Duodenal mucosa (tissue), 2 donors: Measurements from ENCODE around the gene SLC1A1.

Experiments used
- H3K27ac ChIP-seq: one replicate; pipeline ENCODE4 v1.7.0; 2013; ENCODE audit warnings: low read depth, low read length
- H3K27me3 ChIP-seq, 2 donors: one replicate each; pipeline ENCODE4 v1.7.0; 2013; ENCODE audit warnings: low read length in 2 of 2, control low read depth in 1 of 2; ENCODE audit not compliant: insufficient read depth in 2 of 2, control insufficient read depth in 1 of 2
- H3K36me3 ChIP-seq, 2 donors: one replicate each; pipeline ENCODE4 v1.7.0; 2013; ENCODE audit warnings: low read length in 2 of 2, control low read depth in 1 of 2; ENCODE audit not compliant: insufficient read depth in 2 of 2, control insufficient read depth in 1 of 2
- H3K4me1 ChIP-seq, 2 donors: one replicate each; pipeline ENCODE4 v1.7.0; 2013; ENCODE audit warnings: low read length in 2 of 2, control low read depth in 1 of 2; ENCODE audit not compliant: insufficient read depth in 2 of 2, control insufficient read depth in 1 of 2
- H3K4me3 ChIP-seq, 2 donors: one replicate each; pipeline ENCODE4 v1.7.0; 2013; ENCODE audit warnings: low read length in 2 of 2, low read depth in 1 of 2
- H3K9ac ChIP-seq, 2 donors: one replicate each; pipeline ENCODE4 v1.7.0; 2013; ENCODE audit warnings: low read length in 2 of 2, low read depth in 1 of 2
- H3K9me3 ChIP-seq, 2 donors: one replicate each; pipeline ENCODE4 v1.7.0; 2013; ENCODE audit warnings: low read length in 2 of 2, control low read depth in 1 of 2; ENCODE audit not compliant: control insufficient read depth in 1 of 2

SLC1A1 gene

GRCh38 chr9:4490705-4491625, 697 bp downstream of the SLC1A1 start:
- peak overlapping the region; percentile 88 to 90 for H3K4me3 ChIP-seq
- peaks cover 12 to 23% of the 10 kb centered on the region in 2 donors for H3K4me1 ChIP-seq
- peak overlapping the region; percentile 20 for H3K27ac ChIP-seq
- no peaks in the 10 kb centered on the region for H3K36me3 ChIP-seq
- H3K9ac ChIP-seq, result peak overlapping the region; percentile 70 to 71
- no peaks in the 10 kb centered on the region for H3K9me3 ChIP-seq
- H3K27me3 ChIP-seq, result no peaks in the 10 kb centered on the region

GRCh38 chr9:4491626-4491975, 1.3 kb downstream of the SLC1A1 start:
- Histone ChIP-seq H3K27me3 (no peaks in the 10 kb centered on the region), H3K4me1 (peaks cover 16 to 23% of the 10 kb centered on the region in 2 donors), H3K4me3 (peak overlapping the region; percentile 88 to 90), H3K9ac (peak overlapping the region; percentile 70 to 71), H3K9me3 (no peaks in the 10 kb centered on the region), H3K27ac (peak overlapping the region; percentile 11), H3K36me3 (no peaks in the 10 kb centered on the region)

GRCh38 chr9:4494332-4494731, 4.1 kb downstream of the SLC1A1 start:
- Histone ChIP-seq H3K4me3 (no peak overlapping the region), H3K4me1 (peaks cover 23 to 27% of the 10 kb centered on the region in 2 donors), H3K9me3 (no peaks in the 10 kb centered on the region), H3K27me3 (no peaks in the 10 kb centered on the region), H3K36me3 (no peaks in the 10 kb centered on the region), H3K9ac (no peak overlapping the region), H3K27ac (no peak overlapping the region)

GRCh38 chr9:4494806-4495205, 4.5 kb downstream of the SLC1A1 start:
- H3K9ac ChIP-seq, result no peak overlapping the region
- H3K36me3 ChIP-seq, result no peaks in the 10 kb centered on the region
- no peak overlapping the region for H3K4me3 ChIP-seq
- H3K4me1 ChIP-seq, result peaks cover 23 to 27% of the 10 kb centered on the region in 2 donors
- no peak overlapping the region for H3K27ac ChIP-seq
- H3K9me3 ChIP-seq, result no peaks in the 10 kb centered on the region
- H3K27me3 ChIP-seq, result no peaks in the 10 kb centered on the region

GRCh38 chr9:4495537-4495936, 5.3 kb downstream of the SLC1A1 start:
- Histone ChIP-seq H3K9ac (no peak overlapping the region), H3K4me1 (peaks cover 23 to 27% of the 10 kb centered on the region in 2 donors), H3K4me3 (no peak overlapping the region), H3K9me3 (no peaks in the 10 kb centered on the region), H3K36me3 (no peaks in the 10 kb centered on the region), H3K27ac (no peak overlapping the region), H3K27me3 (no peaks in the 10 kb centered on the region)

- H3K4me1 ChIP-seq, result peaks cover 16 to 27% of the 10 kb centered on the region in 2 donors
Measured at GRCh38 chr9:4496497-4496896, 6.2 kb downstream of the SLC1A1 start.

GRCh38 chr9:4497395-4497794, 7.1 kb downstream of the SLC1A1 start:
- Histone ChIP-seq H3K4me1 (peaks cover 11 to 27% of the 10 kb centered on the region in 2 donors), H3K9ac (no peak overlapping the region), H3K27ac (no peak overlapping the region), H3K36me3 (no peaks in the 10 kb centered on the region), H3K4me3 (no peak overlapping the region), H3K27me3 (no peaks in the 10 kb centered on the region), H3K9me3 (no peaks in the 10 kb centered on the region)

More at GRCh38 chr9:4496497-4496896, 6.2 kb downstream of the SLC1A1 start:
- no peak overlapping the region for H3K9ac ChIP-seq
- no peaks in the 10 kb centered on the region for H3K9me3 ChIP-seq
- no peak overlapping the region for H3K4me3 ChIP-seq
- H3K27ac ChIP-seq, result no peak overlapping the region
- H3K36me3 ChIP-seq, result no peaks in the 10 kb centered on the region
- no peaks in the 10 kb centered on the region for H3K27me3 ChIP-seq

GRCh38 chr9:4497855-4498254, 7.6 kb downstream of the SLC1A1 start:
- H3K27me3 ChIP-seq, result no peaks in the 10 kb centered on the region
- no peaks in the 10 kb centered on the region for H3K36me3 ChIP-seq
- no peaks in the 10 kb centered on the region for H3K9me3 ChIP-seq
- no peak overlapping the region for H3K9ac ChIP-seq
- H3K27ac ChIP-seq, result no peak overlapping the region
- H3K4me1 ChIP-seq, result peaks cover 11 to 31% of the 10 kb centered on the region in 2 donors
- H3K4me3 ChIP-seq, result no peak overlapping the region

- Histone ChIP-seq H3K4me3 (no peak overlapping the region), H3K9ac (no peak overlapping the region)
Measured at GRCh38 chr9:4499917-4500316, 9.6 kb downstream of the SLC1A1 start.

GRCh38 chr9:4501147-4501507, 10.9 kb downstream of the SLC1A1 start:
- peaks cover 0 to 24% of the 10 kb centered on the region in 2 donors for H3K4me1 ChIP-seq
- no peak overlapping the region for H3K4me3 ChIP-seq
- no peak overlapping the region for H3K9ac ChIP-seq

More at GRCh38 chr9:4499917-4500316, 9.6 kb downstream of the SLC1A1 start:
- Histone ChIP-seq H3K9me3 (no peaks in the 10 kb centered on the region), H3K4me1 (peaks cover 10 to 36% of the 10 kb centered on the region in 2 donors), H3K36me3 (no peaks in the 10 kb centered on the region), H3K27me3 (no peaks in the 10 kb centered on the region), H3K27ac (no peak overlapping the region)

More at GRCh38 chr9:4501147-4501507, 10.9 kb downstream of the SLC1A1 start:
- Histone ChIP-seq H3K36me3 (no peaks in the 10 kb centered on the region), H3K27ac (no peak overlapping the region), H3K27me3 (no peaks in the 10 kb centered on the region), H3K9me3 (no peaks in the 10 kb centered on the region)
